Iris pigment epithelial cell (primary cell): Measurements from ENCODE around the gene MRTFB.
A peak's percentile ranks its signal among the peaks of the same experiment; 100 is the strongest.

ENCODE experiments used
- DNase-seq: peaks from one replicate; pipeline ENCODE4 v3.0.0-alpha.2; 2011; ENCODE audit warnings: low read depth

MRTFB gene

GRCh38 chr16:14236401-14236800, 165.3 kb downstream of the MRTFB start:
- DNase-seq = no peak

DNA sequence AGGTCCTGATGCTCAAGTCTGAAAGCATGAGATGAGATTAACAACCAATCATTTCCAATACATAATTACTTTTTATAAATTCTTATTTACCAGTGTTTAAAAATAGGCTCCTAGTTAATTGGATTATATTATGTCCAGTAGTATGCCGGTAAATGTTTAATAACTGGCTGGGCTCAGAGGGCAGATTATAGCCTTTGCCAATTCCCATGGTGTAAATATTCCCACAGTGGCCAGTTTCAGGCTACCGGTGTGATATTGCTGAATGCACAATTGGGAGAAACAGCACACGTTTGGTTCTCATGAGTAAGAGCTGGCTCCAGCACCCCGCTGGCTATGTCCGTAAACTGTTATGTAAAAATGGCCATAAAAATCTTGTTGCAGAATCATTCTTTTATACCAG, 167.6 kb downstream of the MRTFB start:
- DNase-seq = no peak

- DNase-seq = no peak
These were observed 168.7 kb downstream of the MRTFB start for GRCh38 chr16:14239791-14240190.

DNA sequence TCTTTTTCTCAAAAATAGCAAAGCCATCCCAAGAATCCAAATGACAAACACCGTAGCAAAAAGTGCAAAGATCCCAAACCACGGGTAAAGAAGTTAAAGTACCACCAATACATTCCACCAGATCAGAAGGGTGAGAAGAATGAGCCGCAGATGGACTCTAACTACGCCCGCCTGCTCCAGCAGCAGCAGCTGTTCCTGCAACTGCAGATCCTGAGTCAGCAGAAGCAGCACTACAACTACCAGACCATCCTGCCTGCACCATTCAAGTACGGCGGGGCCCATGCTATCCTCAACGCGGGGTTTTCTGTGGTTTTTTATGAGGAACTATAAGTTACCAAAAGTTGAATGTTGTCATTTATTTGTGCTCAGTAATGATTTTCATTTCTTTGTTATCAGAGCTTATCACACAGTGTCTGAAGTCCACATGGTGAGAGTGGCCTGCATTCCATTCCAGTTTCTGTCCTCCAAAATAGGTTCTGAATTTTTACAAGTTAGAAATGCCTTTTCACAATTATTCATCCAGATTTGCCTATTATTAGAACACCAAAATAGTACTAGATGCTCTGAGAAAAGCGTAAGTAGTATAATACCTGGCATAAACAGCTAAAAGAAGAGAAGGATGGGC, 169.2 kb downstream of the MRTFB start:
- DNase-seq = no peak

- DNase-seq = no peak
These were observed 169.8 kb downstream of the MRTFB start for GRCh38 chr16:14240964-14241363.

DNA sequence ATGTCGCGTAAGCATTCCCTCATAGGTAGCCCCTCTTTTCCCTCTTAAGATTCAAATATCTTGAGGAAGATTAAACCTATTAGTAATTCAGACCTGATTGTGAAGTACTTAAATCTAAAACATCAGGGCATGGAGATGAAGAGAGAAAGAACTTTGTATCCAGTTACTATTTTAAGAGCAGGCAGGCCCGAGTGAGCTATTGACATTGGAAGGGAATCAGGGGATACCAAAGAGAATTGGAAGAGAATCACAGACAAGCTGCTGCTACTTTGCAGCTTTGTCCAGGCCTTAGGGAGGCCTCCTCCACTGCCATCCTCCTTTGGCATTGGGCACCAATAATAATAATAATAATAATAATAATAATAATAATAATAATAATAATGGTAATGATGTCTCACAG, 170.5 kb downstream of the MRTFB start:
- no peak for DNase-seq

DNA sequence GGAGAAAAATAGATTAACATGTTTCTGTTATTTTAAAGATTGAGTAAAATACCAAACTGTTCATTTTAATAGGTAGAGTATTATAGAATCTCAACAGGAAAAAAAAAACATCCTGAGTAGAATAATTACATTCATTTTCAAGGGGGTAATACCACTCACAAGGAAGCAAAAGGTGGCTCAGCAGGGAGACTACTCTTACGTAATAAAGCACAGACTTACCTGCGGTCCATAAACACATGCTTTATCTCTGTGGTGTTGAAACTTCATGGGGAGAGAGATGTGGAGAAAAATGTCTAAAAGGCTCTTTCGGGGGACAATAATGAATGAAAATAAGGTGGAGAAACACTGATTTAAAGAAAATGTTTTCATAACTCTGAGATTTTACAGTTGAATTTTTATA, 171.7 kb downstream of the MRTFB start:
- DNase-seq = no peak

- peak; percentile 34 for DNase-seq
These were observed 173.3 kb downstream of the MRTFB start for GRCh38 chr16:14244196-14245010.

- peak; percentile 2 for DNase-seq
These were observed 177.7 kb downstream of the MRTFB start for GRCh38 chr16:14248791-14249190.

GRCh38 chr16:14249291-14250032, 178.3 kb downstream of the MRTFB start:
- peak; percentile 39 for DNase-seq

GRCh38 chr16:14251419-14251818, 180.3 kb downstream of the MRTFB start:
- no peak for DNase-seq

DNA sequence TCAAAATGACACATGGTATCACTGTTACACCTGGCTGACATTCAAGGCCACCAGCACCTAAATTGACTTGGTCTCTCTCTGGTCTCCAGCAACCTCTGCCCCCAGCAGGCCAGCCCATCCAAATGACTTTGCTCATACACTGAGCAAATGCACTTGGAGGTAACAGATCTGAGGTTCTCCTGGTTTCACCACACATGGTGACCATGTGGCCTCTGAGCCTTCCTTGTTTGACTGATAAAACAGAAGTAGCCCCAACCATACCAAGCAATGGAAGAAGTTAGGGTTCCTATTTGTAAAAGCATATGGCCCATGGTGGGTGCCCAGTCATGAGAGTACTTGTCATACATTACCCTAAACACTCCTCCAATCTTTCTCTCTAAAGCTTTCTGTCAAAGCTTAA, 181.7 kb downstream of the MRTFB start:
- DNase-seq = no peak

- no peak for DNase-seq
These were observed 191.9 kb downstream of the MRTFB start for GRCh38 chr16:14263011-14263410.

DNA sequence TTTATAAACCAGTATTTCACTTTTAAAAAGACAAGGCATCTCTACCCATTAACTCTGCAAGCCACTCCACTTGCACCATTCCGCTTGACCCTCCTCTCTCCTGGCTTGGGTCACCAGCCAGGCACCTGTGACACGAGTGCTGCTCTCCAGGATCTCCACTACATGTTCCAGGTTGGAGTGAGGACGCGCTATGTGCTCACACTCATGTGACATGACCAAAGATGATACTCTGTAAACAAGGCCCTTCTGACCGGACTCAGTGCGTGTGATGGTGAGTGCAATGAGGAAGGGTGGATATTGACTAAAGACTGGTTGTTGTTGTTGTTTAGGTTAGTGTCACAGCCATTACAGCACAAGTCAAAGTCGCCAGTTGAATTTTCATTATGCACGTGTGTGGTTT, 192.7 kb downstream of the MRTFB start:
- DNase-seq = no peak

- DNase-seq = no peak
These were observed 193.3 kb downstream of the MRTFB start for GRCh38 chr16:14264327-14264943.

GRCh38 chr16:14268073-14268472, 197.0 kb downstream of the MRTFB start:
- DNase-seq = no peak

DNA sequence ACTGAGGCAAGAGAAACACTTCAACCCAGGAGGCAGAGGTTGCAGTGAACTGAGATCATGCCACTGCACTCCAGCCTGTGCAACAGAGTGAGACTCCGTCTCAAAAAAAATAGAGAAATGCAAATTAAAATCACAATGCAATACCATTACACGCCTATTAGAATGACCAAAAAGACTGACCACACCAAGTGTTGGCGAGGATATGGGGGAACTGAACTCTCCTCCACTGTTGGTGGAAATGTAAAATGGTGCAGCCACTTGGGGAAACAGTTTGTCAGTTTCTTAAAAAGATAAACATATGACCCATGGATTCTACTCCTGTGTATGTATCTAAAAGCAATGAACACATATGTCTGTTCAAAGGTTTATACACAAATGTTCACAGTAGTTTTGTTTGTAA, 204.8 kb downstream of the MRTFB start:
- DNase-seq = no peak

- DNase-seq = no peak
These were observed 207.6 kb downstream of the MRTFB start for GRCh38 chr16:14278749-14279148.

- no peak for DNase-seq
These were observed 209.4 kb downstream of the MRTFB start for GRCh38 chr16:14280541-14280940.

- no peak for DNase-seq
These were observed 212.7 kb downstream of the MRTFB start for GRCh38 chr16:14283786-14284185.

GRCh38 chr16:14284371-14284770, 213.3 kb downstream of the MRTFB start:
- no peak for DNase-seq

DNA sequence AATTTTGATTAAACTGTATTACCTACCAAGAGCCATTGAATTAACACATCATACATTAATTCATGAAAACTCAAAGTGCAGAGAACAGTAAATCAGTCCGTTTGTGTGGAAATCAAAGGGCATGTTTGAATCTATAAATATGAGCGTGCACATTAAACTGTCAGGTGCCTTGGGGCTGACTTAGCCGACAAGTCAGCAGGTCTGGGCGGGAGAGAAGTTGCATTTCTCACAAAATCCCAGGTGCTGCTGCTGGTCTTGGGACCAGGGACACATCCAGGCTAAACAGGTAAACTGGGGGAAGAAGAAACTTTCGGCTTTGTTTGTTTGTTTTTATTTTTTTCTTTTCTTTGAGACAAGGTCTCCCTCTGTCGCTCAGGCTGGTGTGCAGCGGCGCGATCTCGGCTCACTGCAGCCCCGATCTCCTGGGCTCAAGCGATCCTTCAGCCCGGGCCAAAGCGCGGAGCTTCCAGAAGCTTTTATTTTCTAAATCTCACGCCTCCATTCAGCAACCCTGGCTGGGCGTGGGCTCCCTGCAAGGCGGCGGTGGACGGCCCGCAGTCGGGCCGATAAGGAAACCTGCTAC, 213.9 kb downstream of the MRTFB start:
- DNase-seq = peak; percentile 75
